ENCODE measurements around the gene NAB1. TPM values are rescaled to one million over a fixed set of nuclear protein-coding genes. Genes with fewer than 3 reads are reported as not detected.

NAB1 gene
- total and polyA plus RNA-seq, 2 donors (not counting 3 experiments of a cell fraction or from before 2014, with no cell fraction given) = 7.5 to 36.1 TPM

DNA sequence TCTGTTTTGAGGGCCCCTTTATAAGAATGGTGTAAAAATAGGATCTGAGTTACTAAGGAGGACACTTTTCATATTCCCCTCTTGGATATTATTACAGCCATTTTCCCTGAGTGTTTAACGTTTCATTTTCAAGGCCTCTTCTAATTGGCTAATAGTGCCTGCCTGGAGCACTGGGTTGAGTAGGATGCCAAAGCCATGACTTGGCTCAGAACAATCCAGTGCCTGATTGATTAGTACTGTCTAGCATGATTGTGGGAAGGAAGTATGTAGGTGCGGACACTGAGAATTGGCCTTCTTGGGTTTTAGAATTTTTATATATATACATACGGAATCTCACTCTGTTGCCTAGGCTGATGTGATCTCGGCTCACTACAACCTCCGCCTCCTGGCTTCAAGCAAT lies 66.1 kb downstream of the NAB1 start:
- intact Hi-C loops (cut with micrococcal nuclease) = no loop called here
- peaks cover 22% of the 10 kb centered on the region for H3K4me1 ChIP-seq (ENCODE audit: control insufficient read depth, extremely low read depth, insufficient read depth, low read length)
- no peaks in the 10 kb centered on the region for H3K36me3 ChIP-seq (ENCODE audit: control insufficient read depth in 2 of 2, extremely low read depth in 1 of 2, insufficient read depth in 2 of 2, low read length in 2 of 2)
- H3K27ac ChIP-seq (ENCODE audit: insufficient read depth, low read depth, low read length) = no peak overlapping the region
- dilution Hi-C loops (cut with MboI; ENCODE audit: extremely low pct_ligation_motif_present, low sequenced_read_pairs) = no loop called here
- no peak overlapping the region for H3K4me2 ChIP-seq (ENCODE audit: insufficient read depth, low read length)
- no peaks in the 10 kb centered on the region for H4K20me1 ChIP-seq (replicated peaks; ENCODE audit: control insufficient read depth, extremely low read depth, insufficient read depth, low read length)
- DNase-seq (ENCODE audit: low read depth, low spot score) (no peak), FAIRE-seq (no peak)
- BruUV-seq (replicated peaks) = no TSS peak
- CTCF ChIA-PET = no interaction called here
- H3K9me1 ChIP-seq (replicated peaks; ENCODE audit: control insufficient read depth, extremely low read depth, insufficient read depth, low read length) = no peaks in the 10 kb centered on the region
- no peaks in the 10 kb centered on the region for H3K79me2 ChIP-seq (ENCODE audit: control insufficient read depth, insufficient read depth, low read length)
- POLR2A ChIA-PET = no interaction called here
- no peak overlapping the region for H3K4me3 ChIP-seq (replicated peaks in 1 of 3; ENCODE audit: insufficient read depth in 1 of 3, low read depth in 1 of 3, low read length in 3 of 3)
- no peak overlapping the region for H2AFZ ChIP-seq (ENCODE audit: low read depth, low read length)
- H3K9me3 ChIP-seq (replicated peaks; ENCODE audit: control insufficient read depth, insufficient read depth, low read length) = no peaks in the 10 kb centered on the region
- TF ChIP-seq GATA2 (IDR thresholded peaks at IDR 0.05; ENCODE audit: insufficient read depth, insufficient read length, low read depth, low read length) (no peak), JUN (IDR thresholded peaks at IDR 0.05; ENCODE audit: borderline replicate concordance, insufficient read depth, insufficient read length, low read depth) (no peak), POLR2A (IDR thresholded peaks at IDR 0.05; ENCODE audit: low read depth, low read length) (no peak), MYC (IDR thresholded peaks at IDR 0.05; ENCODE audit: low read depth, low read length) (no peak), POLR2AphosphoS5 (IDR thresholded peaks at IDR 0.05; ENCODE audit: insufficient read depth, low read depth, low read length) (no peak), FOS (IDR thresholded peaks at IDR 0.05; ENCODE audit: borderline replicate concordance, insufficient read depth, low read length) (no peak), EZH2 (IDR thresholded peaks at IDR 0.05; ENCODE audit: borderline replicate concordance, low read depth, low read length, severe bottlenecking) (no peak)
- TF ChIP-seq, protein P1, sequence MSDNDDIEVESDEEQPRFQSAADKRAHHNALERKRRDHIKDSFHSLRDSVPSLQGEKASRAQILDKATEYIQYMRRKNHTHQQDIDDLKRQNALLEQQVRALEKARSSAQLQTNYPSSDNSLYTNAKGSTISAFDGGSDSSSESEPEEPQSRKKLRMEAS (IDR thresholded peaks at IDR 0.05; ENCODE audit: insufficient read depth, insufficient read length) = no peak
- TF ChIP-seq, protein P2, sequence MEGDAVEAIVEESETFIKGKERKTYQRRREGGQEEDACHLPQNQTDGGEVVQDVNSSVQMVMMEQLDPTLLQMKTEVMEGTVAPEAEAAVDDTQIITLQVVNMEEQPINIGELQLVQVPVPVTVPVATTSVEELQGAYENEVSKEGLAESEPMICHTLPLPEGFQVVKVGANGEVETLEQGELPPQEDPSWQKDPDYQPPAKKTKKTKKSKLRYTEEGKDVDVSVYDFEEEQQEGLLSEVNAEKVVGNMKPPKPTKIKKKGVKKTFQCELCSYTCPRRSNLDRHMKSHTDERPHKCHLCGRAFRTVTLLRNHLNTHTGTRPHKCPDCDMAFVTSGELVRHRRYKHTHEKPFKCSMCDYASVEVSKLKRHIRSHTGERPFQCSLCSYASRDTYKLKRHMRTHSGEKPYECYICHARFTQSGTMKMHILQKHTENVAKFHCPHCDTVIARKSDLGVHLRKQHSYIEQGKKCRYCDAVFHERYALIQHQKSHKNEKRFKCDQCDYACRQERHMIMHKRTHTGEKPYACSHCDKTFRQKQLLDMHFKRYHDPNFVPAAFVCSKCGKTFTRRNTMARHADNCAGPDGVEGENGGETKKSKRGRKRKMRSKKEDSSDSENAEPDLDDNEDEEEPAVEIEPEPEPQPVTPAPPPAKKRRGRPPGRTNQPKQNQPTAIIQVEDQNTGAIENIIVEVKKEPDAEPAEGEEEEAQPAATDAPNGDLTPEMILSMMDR (IDR thresholded peaks at IDR 0.05; ENCODE audit: extremely low read depth in 1 of 2, insufficient read depth in 1 of 2, low read depth in 1 of 2, low read length in 2 of 2) = no peak
- no peak overlapping the region for H3K9ac ChIP-seq (replicated peaks; ENCODE audit: extremely low read depth, insufficient read depth, low read length)
- no peaks in the 10 kb centered on the region for H3K27me3 ChIP-seq (ENCODE audit: control insufficient read depth in 2 of 2, insufficient read depth in 2 of 2, low read length in 2 of 2)

Data from endothelial cell of umbilical vein (primary cell).